Ramos (cell line): Measurements from ENCODE around the gene SNX17.
"Not testable (repeated sequence)": the region's sequence is repeated elsewhere in the genome, so short reads cannot be mapped to it uniquely, and the experiment has no call there.

Experiments
- in situ Hi-C: fragments of 300-500 bp; cut with MboI; formaldehyde crosslinking; loops from one replicate; pipeline ENCODE4 v1.14.3; 2022; ENCODE audit warnings: low sequenced_read_pairs; ENCODE audit not compliant: unreplicated experiment

Gene SNX17, protein sequence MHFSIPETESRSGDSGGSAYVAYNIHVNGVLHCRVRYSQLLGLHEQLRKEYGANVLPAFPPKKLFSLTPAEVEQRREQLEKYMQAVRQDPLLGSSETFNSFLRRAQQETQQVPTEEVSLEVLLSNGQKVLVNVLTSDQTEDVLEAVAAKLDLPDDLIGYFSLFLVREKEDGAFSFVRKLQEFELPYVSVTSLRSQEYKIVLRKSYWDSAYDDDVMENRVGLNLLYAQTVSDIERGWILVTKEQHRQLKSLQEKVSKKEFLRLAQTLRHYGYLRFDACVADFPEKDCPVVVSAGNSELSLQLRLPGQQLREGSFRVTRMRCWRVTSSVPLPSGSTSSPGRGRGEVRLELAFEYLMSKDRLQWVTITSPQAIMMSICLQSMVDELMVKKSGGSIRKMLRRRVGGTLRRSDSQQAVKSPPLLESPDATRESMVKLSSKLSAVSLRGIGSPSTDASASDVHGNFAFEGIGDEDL

DNA sequence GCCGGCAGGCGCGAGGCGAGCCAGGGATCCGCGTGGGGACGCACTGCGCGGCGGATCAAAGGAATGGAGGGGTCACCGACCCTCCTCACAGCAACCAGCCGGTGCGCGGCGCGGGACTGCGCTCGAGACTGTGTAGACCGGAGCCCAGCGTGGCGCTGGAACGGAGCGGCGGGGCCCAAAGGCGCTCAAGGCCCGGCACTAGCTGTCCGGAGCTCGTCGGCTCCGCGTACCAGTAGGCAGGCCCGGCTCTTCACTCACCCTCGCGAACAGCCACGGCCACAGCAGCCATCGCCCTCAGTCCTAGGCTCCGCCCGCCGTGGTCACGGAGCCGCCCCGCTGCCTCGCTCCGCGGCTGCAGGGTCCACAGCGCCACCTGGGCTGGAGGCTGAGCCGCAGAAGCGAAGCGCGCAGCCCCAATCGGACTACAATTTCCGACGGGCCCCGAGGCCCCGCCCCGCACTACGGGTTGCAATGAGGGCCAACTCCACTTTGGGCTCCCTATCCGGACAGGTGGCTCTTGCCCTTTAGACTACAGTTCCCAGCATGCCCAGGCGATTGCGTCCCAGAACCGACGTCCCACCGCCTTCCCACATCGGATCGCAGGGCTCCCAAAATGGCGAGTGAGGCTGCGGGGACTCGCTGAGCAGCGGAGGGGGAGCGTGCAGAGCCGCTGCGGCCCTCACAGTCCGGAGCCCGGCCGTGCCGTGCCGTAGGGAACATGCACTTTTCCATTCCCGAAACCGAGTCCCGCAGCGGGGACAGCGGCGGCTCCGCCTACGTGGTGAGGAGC, at the start of gene SNX17, which contains the start of gene EIF2B4:
SNX17 (plus strand) TSS at position 591 of the 790 bp plus-strand sequence; CDS start at position 719, 128 bp downstream.
EIF2B4 (minus strand) TSS at position 313 of the 790 bp plus-strand sequence; CDS start at position 289, 24 bp downstream.
- in situ Hi-C loops = no loop called here

DNA sequence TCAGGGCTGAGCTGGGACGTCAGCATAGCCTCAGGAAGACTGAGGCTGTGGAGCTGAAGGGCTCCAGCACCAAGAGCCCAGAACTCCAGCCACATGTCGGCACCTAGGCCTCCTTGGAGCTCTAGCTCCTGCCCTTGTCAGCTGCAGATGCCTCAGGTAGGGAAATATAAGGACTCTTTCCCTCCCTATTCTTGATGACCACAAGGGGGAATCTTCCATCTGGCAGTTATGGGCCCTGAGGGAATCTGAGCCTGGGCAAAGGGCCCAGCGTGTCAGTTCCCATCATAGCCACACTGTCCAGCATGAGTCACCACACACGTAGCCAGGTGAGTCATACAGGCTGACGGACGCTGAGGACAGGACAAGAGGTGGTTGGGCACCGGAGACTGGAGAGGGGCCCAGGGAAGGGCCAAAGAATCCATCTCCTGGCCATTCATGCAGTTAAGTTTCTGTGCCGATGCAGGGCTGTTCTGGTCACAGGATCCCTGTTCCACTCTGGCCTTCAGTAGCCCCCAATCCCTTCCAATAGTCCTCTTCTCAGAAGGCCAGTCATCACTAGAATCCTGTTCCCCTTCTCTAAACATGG, 49.4 kb upstream of the SNX17 start:
- in situ Hi-C loops = no loop called here

DNA sequence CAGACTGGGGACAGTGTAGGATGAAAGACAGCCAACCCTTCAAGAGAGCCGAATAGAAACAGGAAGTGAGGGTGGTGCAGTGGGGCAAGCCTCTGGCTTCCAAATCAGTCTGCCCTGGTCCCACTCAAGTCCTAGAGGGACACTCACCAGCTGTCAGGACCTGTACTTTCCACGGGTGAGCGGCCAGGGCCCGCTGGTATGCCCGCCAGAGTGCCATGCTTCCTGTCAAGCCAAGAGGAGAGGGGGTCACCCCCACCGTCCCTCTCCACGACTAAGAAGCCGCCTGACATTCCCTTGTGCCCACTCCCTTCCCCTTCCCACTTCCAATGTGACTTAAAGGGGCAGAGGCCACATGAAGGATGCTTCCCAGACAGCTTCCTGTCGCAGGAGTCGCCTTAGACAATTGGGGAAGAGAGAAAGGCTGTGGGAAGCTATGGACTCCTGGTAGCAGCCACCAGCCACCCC, 48.1 kb upstream of the SNX17 start:
- in situ Hi-C loops = no loop called here

DNA sequence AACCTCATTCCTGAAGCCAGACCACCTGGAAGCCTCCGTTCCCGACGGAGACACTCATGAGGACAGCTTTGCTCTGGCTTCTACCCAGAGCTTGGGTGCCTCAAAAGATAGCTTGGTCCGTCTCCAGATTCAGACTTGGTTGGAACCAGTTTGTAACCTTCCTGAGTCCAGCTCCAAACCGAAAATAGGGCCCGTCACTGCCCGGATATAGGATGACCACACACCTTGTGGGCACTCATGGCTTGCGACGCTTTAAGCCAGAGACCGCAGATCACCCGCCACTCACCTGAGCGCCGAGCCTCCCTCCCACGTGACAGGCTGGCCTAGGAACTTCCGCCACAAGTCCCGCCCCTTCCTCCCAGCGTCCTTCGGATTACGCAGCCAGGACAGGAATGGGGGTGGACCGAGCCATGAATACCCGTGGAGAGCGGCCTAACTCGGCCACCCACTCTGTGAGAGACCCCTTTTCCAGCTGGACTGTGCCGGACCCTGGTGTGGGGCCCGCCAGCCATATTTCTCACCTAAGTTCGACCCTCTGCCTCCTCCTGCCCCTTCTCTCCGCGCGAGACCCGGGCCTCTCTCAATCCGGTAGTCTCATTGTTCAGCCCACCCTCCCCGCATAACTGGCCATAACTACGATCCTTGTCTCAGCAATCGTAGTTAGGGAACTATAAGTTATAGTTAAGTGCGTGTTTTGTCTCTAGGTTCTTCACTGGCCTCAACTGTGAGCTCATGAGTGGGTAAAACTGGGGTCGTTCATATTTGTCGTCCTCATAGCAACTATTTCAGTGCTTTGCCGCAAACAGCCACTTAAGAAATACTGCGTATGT, 47.4 kb upstream of the SNX17 start, which contains the start of gene MPV17:
MPV17 (minus strand) TSS at position 332 of the 830 bp plus-strand sequence. CDS start 580 bp downstream, outside the sequence.
- in situ Hi-C loops = no loop called here

DNA sequence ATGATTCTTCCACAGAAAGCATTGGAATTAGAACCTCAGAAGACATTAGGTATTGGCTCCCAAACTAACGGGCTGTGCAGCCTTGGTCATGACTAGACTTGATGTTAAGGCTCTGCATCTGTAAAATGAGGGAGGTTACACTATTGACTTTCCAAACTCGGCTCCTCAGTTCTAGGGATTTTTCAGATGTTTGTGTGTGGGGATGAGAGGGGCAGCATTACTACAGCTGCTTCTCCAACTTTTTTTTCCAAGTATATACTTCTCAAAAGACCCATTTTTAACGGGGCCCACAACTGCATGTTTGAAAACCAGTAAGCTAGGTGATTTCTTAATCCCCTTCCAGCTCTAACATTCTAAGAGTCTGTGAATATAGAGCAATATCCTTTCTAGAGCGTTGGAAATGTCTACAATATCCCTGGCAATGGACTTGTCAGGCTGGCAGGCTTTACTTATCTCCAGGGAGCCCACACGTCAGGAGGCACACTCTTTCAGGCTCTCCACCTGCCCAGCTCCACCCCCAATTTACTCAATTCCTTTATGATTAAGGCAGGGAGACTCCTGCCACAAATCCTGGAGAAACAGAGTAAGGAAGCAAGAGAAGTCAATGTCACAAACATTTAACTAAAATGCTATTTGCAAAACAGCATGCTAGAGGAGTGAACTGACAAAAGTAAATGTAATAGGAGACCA, 46.7 kb upstream of the SNX17 start:
- in situ Hi-C loops = no loop called here

DNA sequence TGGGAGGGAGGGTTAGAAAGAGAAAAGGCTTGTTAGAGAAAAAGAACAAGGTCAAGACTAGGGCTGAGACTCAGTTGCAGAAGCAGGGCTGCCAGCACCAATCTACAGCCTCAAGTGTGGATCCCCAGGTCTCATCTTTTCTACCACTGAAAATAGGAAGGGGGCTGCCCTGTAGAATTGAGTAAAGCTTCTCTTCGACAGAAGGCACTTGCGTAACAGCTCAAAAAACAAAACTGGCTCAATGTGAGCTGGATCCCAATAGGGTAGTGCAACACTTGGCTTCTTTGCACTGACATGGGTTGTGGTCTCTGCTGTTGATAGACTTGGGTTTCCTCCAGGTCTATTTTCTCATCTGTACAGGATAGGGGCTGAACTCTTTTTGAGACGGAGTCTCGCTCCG, 45.7 kb upstream of the SNX17 start:
- in situ Hi-C loops = no loop called here

DNA sequence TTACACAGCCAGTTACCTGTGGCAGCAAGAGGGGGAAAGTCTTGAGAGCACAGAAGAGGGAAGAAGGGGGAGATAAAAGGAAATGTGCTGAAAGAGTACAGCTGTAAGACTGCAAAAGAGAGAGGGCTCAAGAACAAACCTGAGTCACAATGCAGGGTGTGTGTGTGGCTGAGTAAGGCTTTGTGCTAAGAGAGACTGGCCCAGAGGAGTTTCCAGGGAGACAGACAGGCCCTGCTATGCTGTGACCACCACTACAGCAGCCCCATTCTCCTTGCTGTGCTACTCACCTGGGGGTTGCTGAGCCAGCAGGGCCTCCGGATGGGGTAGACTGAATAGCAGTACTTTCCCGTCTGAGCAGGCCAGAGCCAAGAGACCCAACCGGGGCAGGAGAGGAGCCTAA, 35.1 kb upstream of the SNX17 start:
- in situ Hi-C loops = no loop called here

DNA sequence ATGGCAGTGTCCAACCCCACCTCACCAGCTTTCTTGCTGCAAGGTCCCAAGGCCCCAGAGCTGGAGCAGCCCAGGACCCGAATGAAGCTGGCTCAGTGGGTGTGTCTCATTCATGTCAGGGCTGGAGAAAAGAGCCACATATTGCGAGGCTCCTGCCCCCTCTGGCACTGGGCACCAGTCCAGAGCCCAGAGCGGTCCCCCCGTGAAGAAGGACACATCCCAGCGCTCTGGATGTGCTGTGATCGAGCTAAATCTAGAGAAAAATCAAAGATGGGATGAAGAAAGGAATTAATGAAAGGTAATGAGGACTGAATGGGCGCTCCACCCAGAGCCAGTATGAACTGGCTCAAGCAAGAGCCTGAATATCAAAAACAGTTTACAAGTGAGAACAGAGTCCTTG, 34.2 kb upstream of the SNX17 start:
- in situ Hi-C loops = no loop called here

DNA sequence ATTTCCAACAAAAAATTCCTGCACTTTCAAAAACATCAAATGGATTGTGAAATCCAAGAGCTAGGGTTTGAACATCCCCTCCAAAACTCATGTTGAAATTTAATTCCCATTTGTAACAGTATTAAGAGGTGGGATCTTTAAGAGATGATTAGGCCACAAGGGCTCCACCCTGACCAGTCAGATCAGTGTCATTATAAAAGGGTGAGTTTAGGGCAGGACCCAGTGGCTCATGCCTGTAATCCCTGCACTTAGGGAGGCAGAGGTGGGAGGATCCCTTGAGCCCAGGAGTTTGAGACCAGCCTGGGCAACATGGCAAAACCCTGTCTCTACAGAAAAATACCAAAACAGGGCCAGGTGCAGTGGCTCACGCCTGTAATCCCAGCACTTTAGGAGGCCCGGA, 22.8 kb upstream of the SNX17 start:
- in situ Hi-C loops = no loop called here

DNA sequence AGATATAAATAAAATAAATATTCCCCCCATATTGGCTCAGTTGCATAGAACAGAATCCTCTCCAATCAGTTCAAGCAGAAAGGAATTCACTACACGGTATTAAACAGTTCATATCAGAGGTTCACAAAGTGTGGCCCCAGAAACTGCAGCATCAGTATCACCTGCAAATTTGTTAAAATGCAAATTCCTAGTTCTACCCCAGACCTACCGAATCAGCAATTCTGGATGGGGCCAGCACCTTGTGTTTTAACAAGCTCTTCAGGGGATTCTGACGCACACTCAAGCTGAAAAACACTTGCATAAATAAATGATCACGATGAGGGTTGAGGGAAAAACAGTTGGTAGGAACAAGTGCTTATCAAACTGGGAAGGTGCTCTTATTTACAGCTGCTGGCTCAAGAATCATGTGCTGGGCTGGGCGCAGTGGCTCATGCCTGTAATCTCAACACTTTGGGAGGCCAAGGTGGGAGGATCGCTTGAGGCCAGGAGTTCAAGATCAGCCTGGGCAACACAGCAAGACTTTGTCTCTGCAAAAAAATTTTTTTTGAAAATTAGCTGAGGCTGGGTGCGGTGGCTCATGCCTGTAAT, 20.2 kb upstream of the SNX17 start:
- in situ Hi-C loops = no loop called here

DNA sequence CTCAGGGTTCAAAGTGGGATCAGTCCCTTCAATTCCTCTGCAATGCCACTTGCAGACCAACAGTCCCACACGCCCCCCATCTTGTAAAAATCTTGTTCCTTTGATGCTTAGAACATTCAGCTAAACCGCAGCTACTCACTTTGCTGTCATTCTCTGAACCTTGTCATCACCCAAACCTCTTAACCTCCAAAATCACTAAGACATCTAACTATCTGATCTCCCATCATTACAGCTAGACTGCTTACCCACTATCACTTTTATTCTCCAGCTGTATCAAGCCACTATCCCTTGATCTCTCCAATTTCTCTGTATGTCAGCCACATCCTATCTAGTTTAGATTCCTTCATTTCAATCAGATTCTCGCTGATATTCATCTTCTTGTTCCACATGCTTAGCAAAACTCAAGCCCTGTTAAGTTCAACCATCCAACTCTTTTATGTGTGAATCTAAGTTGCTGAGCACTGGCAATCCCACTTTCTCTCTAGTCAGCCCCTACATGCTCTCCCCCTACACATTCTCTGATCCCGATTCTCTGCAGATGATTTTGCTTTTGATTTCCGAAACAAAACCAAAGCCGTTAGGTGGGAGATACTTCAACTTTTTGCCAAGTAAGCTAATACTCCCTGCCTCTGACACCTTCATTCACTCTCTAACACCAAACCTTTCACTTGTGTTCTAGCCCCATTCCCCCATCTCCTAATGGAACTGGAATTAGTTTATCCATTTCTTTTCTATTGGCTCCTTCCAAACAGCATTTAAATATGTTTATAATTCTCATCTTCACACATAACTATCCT, 18.4 kb upstream of the SNX17 start:
- in situ Hi-C loops = no loop called here

DNA sequence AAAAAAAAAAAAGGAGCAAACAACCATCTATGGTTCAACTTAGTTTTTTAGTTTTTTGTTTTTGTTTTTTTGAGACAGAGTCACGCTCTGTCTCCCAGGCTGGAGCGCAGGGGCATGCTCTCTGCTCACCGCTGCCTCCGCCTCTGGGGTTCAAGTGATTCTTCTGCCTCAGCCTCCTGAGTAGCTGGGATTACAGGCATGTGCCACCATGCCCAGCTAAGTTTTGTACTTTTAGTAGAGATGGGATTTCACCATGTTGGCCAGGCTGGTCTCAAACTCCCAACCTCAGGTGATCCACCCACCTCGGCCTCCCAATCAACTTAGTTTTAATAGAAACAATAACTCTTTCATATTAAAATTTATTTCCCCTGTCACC, 17.0 kb upstream of the SNX17 start:
- in situ Hi-C loops = not testable (repeated sequence)

DNA sequence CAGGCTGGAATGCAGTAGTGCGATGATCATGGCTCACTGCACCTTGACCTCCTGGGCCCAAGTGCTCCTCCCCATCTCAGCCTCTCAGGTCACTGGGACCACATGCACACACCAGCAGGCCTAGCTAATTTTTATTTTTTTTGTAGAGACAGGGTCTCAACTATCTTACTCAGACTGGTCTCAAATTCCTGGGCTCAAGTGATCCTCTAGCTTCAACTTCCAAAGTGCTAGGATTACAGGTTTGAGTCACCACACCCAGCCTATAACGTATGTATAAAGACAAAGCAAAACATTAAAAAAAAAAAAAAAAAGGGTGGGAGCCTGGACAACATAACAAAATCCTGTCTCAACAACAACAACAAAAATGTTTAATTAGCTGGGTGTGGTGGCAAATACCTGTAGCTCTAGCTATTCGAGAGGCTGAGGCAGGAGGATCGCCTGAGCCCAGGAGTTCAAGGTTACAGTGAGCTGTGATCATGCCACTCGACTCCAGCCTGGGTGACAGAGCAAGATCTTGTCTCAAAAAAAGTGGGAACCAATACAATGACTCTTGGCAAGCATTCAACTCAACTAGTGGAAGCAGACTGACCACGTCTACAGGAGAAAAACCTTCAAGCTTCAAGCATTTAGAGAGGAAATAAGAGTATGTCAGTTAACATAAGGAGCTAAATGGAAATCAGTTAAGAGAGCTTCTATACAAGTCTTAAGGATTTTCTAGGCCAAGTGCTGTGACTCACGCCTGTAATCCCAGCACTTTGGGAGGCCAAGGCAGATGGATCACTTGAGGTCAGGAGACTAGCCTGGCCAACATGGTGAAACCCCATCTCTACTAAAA, 16.4 kb upstream of the SNX17 start:
- in situ Hi-C loops = no loop called here

DNA sequence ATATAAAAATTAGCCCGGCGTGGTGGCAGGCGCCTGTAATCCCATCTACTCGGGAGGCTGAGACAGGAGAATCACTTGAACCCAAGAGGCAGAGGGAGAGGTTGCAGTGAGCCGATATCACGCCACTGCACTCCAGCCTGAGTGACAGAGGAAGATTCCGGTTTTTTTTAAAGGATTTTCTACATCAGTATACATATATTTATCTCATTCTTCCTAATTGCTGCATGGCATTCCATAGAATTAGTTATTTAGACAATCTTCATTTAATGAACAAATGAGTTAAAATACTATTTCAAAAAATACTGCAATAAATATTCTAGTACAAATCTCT, 15.9 kb upstream of the SNX17 start:
- in situ Hi-C loops = no loop called here

DNA sequence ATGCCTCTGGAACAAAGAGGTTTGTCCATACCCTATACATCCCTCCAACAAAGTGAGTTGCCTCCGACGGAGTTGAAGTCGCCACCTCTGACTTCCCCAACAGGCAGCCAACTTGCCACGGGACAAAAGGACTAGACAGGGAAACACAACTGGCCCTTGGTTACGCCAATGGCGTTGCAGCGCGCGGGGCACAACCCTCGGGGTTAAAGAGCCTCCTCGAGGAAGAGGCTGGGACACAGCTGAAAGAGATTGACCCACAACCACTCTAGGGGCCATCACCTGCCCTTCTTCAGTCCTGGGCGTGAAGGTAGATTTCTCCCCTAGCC, 14.4 kb upstream of the SNX17 start:
- in situ Hi-C loops = no loop called here

DNA sequence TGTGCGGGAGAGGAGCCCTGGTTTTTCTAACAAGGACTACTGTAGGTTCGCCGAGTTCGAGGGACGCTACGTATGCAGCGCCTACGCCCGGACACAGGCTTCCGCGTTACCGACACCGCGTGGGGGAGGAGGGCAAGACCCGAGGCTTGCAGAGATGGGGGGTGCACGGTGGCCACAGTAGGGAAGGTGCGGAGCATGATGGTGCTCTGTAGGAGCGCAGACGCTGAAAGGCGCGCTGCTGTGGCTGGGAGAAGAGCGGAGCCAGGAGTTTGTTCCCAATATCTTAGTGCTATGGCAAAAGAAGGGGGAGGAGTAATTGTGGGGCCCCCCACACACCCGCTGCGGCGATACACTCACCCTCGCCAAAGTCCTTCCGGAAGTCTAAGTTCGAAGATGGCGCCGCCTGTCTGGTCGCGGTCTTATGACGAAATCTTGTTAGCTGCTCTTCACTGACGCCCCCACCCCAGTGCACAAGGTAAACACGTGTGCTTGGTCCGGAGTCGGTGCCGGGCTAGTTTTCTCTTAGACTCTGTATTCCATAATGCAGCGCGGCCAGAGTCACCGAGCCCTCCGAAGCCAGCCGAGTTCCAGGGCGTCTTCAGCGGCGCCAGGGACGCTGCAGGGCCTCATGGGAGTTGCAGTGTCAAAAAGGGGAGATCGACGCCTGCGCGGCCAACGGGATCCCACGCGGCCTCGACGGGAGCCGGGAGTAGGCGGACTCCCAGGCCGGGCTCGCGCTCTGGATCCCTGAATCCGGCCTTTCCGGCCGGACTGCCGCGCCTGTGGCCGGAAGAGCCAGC, 13.8 kb upstream of the SNX17 start, which contains the start of gene GTF3C2:
GTF3C2 (minus strand) TSS at position 383 of the 800 bp plus-strand sequence. CDS start 13,210 bp downstream, outside the sequence.
- in situ Hi-C loops = no loop called here
